Prostate gland (tissue), 2 donors: ENCODE measurements around the gene ARHGDIA.

Experiments
- POLR2A ChIP-seq: fragments of 450-650 bp; IDR thresholded peaks from one replicate; pipeline ENCODE4 v1.6.1; 2016; ENCODE audit warnings: antibody characterized with exemption, mild to moderate bottlenecking
- TF ChIP-seq, protein P1 (sequence below), 4 experiments: fragments of 200-600 bp in 2 of 4; fragments of 450-650 bp in 2 of 4; sonication (generic) in 2 of 4; IDR thresholded peaks; 1 replicate in 3 of 4; 2 replicates in 1 of 4; pipeline ENCODE4 v1.5.1; 2016 to 2019; ENCODE audit warnings: antibody characterized with exemption in 4 of 4, mild to moderate bottlenecking in 2 of 4, moderate library complexity in 2 of 4

- TF ChIP-seq, protein P1, sequence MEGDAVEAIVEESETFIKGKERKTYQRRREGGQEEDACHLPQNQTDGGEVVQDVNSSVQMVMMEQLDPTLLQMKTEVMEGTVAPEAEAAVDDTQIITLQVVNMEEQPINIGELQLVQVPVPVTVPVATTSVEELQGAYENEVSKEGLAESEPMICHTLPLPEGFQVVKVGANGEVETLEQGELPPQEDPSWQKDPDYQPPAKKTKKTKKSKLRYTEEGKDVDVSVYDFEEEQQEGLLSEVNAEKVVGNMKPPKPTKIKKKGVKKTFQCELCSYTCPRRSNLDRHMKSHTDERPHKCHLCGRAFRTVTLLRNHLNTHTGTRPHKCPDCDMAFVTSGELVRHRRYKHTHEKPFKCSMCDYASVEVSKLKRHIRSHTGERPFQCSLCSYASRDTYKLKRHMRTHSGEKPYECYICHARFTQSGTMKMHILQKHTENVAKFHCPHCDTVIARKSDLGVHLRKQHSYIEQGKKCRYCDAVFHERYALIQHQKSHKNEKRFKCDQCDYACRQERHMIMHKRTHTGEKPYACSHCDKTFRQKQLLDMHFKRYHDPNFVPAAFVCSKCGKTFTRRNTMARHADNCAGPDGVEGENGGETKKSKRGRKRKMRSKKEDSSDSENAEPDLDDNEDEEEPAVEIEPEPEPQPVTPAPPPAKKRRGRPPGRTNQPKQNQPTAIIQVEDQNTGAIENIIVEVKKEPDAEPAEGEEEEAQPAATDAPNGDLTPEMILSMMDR (IDR thresholded peaks at IDR 0.05): no peak
- no peak for TF ChIP-seq POLR2A
Measured at GRCh38 chr17:81909966-81910839, 39.1 kb upstream of the ARHGDIA start.
